GM21723 (cell line): ENCODE data around the gene PDE7B.

ENCODE experiments used
- ATAC-seq: cut with Tn5 transposase; IDR thresholded peaks from one replicate; pipeline ENCODE4 v1.9.1; 2021; ENCODE audit warnings: mild to moderate bottlenecking, moderate library complexity; ENCODE audit not compliant: unreplicated experiment

PDE7B gene

DNA sequence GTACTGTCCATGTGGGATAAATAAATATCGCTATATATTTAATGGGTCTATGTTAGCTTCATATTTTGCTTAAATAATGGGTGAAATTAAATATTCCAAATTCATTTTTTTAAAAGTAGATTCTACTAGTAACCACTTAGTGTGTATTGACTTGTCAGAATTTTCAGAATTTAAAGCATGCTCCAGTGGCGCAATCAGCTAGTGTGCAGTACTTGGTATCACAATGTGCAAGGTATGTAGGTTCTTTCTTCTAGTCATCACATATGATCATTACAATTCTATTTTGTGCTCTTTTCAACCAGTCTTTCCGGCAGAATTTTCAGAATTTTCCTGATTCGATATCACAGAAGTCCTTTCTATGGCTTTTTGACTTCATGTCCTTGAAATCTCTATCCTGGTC is 32.6 kb downstream of the PDE7B start:
- no peak for ATAC-seq

DNA sequence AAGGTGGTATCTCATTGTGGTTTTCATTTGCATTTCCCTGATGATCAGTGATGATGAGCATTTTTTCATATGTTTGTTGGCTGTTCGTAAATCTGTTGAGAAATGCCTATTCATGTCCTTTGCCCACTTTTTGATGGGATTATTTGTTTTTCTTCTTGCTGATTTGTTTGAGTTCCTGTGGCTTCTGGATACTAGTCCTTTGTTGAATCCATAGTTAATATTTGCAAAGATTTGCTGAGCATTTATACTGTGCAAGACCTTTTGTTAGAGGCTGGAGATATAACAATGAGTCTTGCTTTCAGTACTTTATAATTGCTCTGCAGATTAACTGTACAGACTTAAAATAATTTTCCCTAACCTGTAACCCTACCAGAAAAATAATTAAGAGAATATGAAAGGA is 35.6 kb downstream of the PDE7B start:
- ATAC-seq: no peak

DNA sequence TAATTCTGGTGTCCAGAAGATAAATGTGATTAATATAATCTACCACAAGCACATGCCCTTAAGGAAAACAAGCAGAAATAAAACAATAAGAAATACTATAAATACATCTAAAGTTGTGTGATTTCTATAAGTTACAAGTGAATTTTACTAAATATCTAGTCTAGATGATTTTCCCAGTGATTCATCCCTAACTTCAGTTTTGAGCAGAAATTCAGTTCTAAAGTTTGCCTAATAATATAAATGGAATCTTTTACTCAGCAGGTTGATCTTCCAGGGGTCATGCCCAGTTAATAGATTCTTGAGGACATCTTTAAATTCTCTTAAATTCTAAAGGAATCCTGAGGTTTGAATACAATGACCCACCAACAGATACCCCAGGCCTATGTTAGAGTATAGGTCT is 37.3 kb downstream of the PDE7B start:
- no peak for ATAC-seq

DNA sequence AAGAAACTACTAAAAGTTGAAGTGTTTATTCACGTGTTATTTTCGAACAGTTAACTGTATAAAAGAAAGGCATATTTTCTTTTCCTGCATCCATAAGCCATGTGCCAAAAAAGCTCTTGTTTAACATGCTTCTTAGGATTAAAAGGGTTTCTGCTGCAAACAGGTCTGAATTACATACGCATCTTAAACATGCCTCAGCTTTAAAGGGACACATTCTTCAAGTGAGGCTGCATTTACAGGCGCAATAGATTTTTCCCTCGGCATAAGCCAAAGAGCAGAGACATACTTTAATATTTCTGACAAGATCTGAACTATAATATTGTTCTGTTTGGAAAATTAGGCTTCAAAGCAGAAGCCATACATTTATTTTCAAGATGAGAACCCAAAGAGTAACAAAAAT is 39.4 kb downstream of the PDE7B start:
- ATAC-seq: no peak

DNA sequence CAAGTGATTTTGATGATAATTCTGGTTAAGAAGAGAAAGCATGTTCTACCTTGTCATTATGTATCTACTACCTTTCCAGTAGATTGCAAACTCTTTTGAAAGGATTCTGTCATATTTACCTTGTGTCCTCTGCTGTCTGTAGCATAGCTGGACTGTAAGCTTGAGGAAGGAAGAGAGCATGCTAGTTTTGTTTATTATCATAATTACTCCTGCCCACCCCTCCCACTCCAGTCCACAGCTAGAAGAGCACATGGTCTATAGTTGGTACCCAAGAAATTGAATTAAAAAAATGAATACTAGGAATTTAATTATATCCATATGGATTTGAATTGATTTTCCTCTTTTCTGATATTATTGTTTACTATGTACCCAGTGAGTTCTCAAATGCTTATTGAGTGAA is 40.2 kb downstream of the PDE7B start:
- no peak for ATAC-seq

DNA sequence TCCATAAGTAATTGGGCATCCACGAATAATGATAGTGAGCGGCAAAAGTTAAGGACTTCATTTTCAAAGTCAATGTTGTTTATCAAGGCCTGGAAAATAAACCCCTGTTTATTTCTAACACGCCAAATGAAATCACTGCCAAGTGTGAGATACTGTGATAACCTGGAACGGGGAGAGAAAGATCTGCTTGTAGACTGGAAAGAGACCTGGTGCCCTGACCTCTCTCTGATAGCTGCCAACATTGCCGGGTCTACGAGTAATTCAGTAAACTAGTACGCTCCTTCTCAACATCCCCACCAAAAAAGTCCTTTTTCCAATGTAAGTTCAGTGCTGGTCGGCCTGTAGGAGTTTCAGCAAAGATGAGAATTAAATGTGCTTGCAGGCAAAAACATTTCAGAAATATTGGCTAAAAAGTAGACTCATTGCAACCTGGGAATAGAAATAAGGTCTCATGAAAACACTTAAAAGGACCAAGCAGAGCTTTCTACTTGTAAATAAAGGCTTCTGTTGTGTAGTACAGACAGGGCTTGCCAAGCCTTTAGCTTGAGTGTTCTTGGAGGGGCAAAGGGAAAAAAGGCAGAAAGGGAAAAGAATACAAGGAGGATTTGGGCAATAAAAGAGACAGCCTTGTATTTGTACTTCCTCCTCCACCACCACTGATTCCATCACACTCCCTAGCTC is 43.9 kb downstream of the PDE7B start:
- ATAC-seq: no peak

DNA sequence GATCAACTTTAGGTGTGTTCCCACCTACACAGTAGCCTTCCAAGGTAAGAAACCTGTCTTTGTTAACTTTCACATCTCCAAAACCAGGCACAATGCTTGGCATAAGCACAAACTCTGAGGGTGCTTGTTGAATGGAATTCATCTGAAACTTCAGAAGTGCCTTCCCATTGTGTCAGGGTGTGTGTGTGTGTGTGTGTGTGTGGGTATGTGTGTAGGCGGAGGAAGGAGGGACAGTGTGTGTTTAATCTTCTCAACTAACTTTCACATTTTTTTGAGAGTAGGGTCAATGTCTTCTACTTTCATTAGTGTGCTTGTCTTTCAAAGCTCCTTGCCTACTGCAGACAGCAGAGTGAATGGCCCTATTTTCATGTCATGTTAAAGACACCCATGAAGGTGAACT is 45.6 kb downstream of the PDE7B start:
- ATAC-seq: no peak

DNA sequence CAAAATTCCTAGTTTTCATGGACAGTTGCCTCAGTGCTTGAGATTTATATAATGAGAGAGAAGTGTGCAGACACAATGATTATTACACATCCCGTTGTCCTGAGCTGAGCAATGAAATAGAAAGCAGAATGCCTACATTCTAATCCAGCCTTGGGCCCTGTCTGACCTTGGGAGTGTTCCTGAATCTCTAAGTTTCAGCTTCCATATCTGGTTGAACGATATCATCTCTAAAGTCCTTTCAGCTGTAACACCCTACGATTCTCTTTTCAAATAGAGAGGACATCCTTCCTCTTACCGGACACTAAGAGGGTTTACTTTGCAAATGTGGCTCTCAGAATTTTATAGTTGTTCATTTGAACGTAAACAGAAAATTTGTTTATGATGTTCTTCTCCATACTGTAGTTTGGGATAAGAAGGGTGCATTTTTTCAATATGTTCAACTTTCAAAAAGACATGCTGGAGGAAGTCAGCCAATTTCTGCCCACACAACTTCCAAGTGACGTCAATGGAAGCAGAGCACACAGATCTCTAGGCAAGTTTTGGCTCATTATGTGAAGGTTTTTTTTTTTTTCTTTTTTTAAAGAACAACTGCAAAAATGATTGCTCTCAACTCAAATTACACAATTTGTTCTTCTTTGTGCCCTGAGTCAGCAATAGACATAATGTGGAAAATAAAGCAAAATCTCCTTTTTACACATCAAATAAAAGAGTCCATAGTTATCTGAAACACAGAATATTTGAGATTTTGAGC is 50.4 kb downstream of the PDE7B start:
- no peak for ATAC-seq

DNA sequence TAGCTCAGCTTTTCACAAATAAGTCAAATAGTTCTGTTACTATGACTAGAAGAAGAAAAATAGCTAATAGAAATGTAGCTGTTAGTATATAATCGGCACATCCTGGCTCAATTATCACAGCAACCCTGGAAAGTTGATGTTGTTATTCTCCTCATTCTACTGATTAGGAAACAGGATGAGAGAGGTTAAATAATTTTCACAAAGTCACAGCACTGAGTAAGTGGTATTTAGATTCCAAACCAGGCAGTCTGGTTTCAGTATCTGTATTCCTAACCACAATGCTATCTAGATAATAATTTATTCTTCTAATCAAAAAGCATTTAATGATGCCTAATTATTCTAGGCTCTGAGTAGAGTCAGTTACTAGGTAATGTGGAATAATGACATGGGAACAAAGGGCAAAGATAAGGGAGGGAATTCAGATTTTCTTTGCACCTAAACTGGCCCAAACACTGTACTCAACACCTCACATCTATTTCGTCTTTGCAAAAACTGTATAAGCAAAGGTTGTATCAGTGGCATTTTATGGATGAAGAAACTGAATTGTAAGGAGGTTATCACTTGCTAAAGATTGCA is 51.3 kb downstream of the PDE7B start:
- no peak for ATAC-seq

DNA sequence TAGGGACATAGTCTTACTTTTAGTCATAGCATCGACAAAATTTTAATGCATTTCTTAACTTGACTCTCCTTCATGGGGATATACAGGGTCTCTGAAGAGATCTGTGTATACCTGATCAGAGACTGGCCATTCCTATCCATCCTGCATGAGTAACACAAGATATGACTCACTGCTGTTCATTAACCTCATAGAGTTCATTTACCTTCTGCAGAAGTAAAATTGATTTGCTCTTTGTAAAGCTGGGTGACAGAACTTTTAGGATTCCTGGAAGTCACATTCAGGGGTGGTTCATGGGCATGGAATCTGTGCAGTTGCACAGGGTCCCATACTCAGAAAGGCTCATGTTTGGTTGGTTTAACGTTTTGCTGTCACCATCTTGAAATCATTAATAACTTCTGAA is 53.2 kb downstream of the PDE7B start:
- no peak for ATAC-seq

DNA sequence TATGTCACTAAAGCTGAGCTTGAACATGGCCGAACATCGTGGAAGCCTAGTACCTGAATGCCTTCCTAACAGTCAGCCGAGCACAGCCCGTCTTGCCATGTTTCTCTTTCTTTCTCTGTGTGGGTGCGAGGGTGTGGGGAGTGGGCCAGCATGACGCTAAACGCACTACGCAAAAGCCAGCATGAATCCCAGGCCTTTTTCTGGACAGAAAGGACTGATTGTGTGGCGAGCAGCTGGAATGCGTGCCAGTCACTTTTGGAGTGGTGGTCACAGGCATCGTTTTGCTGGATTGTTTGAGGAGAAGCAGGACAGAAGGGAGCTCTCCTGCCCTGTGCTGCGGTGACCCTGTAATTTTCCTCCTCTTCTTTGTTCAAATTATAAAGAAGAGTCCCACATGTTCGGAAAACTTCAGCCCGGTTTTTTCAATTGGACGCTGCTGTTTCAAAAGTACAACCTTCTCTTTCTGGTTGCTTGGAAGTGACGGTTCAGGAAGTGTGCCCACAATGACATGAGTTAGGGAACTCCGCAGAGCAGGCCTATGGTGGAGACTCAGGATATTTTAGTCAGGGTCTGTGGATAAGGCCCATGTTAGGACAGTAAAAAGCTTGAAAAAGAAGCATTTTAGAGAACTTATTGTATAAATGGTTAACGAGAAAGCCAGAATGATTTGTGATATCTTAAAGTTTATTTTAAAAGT is 54.3 kb downstream of the PDE7B start:
- no peak for ATAC-seq

DNA sequence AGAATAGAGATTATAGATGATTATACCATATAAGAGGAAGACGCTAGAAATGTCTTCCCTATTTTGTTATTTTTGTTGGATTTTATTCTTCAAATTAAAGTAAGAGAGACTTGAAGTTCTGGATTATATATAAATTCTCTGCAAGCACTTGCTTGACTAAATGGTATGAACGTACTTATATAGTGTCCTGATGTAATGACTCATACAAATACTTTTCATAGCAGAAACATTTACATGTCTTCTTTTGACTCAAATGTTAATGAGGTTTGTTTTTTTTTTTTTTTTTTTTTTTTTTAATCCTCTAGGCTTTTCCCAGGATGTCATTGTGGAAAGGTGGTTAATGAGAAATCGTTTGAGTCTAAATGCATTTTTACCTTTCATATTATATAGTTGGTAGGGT is 55.0 kb downstream of the PDE7B start:
- no peak for ATAC-seq

DNA sequence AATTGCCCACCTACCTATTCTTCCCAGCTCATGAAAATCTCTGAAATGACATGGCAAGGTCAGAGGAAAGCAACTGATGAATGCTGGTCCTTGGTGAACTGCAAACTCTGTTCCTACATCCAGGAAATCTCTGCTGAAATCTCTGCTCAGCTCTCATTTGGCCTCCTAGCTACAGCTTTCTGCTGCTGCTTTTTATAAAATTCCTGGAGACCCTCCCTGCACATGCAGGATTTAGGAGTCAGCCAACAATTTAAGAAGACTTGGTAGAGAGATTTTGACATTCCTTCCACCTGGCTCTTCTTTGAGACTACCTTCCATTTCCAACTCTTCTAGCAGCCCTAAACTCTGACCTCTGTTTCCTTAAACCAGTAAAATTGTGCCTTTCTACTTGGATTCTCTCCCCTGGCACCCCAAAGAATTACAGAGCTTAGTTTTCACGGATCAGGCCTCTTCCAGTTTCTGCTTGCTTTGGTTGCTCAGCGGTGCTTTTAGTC is 55.5 kb downstream of the PDE7B start:
- no peak for ATAC-seq

DNA sequence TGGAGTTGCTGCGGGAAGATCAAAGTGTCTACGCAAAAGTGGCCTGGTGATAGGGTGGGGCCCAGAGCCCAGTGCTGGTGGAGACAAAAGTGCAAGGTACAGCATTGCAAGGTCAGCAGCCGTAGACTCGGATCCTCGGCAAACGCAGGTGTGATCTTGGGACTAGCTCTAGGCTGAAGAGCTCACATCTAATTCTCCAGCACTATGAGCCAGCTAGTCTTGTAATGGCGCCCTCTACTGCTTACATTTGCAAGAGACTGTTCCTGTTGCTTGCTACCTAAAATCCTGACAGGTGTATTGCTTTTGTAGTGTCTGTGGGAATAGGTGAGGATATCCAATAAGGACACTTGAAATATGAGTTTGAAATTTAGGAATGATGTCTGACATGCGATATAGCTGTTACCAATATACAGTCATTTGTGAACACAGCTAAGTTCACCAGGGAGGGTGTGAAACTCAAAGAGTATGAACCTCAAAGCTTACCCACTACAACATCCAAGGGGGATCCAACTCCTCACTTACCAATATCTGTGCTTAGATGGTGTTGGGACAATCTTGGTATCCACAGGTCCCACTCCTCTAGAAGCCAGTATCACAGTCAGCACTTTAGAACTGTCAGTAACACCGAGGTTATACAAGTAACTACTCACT is 58.4 kb downstream of the PDE7B start:
- peak; percentile 75 for ATAC-seq

DNA sequence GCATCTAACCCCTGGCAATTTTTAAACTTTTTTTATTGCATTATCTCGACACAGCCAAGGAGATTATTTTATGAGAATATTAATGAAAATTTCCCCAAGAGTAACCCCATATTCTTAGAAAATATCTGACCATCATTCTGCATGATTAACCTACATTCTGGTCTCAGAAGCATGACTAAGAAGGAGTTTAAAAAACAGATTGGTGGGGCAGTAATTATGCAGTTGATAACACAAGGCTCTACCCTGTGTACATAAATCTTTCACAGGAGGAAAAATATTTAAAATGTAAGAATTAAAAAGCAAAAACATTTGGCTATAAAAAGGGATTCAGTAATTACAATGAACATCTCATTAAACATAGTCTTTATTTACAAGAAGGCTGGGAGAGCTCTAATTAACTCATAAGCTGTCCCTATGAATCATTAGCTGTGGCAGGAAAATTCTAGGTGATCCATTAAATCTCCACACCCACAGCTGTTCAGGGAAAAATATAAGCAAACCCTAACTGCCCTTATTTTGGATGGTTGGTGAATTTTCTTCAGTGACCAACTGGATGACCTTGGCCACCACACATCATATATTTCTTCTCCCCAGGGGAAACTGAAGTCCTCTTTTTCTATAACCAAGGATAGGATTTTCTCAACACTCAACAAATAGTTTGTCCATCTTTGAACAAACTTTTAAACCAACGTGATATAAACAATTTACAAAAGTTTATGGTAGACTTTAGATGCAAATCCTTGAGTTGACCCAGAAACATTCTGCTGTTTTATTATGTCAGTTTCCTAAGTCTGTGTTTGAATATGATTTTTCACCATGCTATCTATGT is 59.5 kb downstream of the PDE7B start:
- no peak for ATAC-seq

DNA sequence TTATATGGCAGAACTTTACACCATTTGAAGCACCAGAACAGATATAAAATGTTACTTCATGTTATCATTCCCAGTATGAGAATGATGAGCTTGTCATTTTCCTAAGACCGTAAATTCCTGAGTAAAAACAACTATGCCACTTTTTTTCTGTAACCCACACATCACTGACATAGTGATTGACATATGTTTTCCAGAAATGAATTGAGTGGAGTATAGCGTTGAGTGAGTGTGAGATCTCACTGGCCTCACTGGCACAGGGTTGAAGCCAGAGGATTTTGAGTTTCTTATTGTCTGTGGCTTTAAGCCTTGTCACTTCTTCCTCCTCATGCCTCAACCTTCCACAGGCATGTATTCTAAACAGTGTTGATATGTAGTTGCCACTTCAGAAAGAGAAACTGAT is 62.3 kb downstream of the PDE7B start:
- no peak for ATAC-seq

DNA sequence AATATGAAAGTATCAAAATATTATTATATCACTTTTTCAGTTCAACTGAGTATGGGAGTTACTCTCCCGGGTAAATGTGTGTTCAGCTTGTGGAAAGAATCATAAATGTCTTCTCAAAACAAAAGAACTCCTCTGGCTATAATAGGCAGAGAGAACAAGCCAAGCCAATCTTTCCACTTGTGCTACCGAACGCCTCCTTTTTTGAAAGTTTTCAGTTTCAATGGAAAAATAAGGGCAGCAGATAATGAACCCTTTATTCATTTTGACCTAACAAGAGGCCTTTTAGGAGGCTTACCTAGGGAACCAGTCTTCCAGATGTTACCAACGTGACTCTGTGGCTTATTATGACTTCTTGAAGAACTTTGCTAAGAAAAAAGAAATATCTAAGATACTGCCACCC is 67.5 kb downstream of the PDE7B start:
- ATAC-seq: no peak

DNA sequence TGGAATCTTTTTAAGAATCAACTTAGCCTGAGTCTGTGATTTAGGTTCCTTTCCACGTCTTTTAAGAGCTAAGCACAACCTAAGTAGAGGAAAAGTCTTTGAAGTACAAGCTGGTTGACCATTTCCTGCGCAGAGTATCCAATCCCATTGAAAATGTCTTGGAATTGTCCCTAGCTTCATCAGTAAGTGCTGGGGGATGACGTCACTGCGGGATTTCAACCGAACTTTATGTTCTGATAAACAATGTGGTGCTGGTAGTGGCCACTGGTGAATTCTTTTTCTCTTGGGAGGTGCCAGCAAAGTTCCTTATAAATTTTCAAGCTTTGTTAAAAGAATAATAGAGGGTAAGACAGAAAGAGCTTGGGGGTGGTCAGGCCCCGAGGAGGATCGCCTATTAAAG is 69.2 kb downstream of the PDE7B start:
- no peak for ATAC-seq

DNA sequence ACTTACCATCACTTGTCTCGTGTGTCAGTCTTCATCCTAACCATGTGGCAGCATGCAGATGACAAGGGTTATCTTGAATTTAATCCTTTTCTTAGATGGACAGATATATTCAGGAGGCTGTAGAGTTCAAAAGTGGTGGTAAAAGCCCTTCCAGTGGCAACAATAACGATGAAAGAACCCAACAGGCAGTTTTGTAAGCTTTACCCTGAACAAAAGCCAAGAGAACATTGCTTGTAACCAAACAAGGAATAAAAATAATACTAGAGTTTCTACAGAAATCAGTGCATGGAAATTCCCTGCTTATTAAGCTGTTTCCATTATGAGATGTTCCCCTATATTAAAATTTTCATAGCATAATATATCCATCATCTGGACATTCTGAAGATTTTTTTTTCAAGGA is 69.7 kb downstream of the PDE7B start:
- ATAC-seq: no peak

DNA sequence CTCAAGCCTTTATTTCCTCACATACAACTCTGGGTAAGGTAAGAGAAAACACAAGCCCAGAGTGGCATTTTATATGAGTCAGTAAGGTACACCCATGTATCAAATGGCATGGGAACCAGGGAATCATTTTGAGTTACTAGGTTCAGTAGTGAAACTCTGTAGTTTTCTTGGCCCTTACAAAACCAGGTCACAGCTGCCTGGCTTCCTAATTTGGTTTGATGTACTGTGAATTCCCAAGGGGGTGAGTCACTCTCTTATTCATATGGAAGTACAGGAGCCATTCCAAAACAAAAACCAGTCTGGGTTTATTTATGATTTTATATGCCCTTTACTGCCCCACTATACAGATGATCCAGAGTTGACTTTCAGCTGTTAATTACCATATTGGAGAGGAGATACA is 70.7 kb downstream of the PDE7B start:
- ATAC-seq: no peak
